ENCODE measurements around the gene ARHGAP20. TPM values are rescaled to one million over a fixed set of nuclear protein-coding genes. Genes with fewer than 3 reads are reported as not detected.

The ARHGAP20 gene
- total and polyA plus RNA-seq, 9 of the 15 experiments (the other 6 are each of a cell fraction or from before 2014, with no cell fraction given) = 0.07 TPM; not detected in 8

GRCh38 chr11:110761991-110762390 lies 49.8 kb upstream of the ARHGAP20 start:
- in situ Hi-C loops (cut with MboI) = no loop called here
- H3K79me2 ChIP-seq (ENCODE audit: control insufficient read depth, insufficient read depth, low read length) = no peaks in the 10 kb centered on the region
- H3K9me3 ChIP-seq (replicated peaks; ENCODE audit: control insufficient read depth, insufficient read depth, low read depth, low read length) = no peaks in the 10 kb centered on the region
- no peak for DNase-seq (ENCODE audit: extremely low read depth in 1 of 4, low spot score in 3 of 4)
- 7% methylated on average over 1 of the region's 1 CpG for WGBS (ENCODE audit: insufficient coverage, low coverage, missing lambda C conversion rate)
- no peaks in the 10 kb centered on the region for H3K36me3 ChIP-seq (ENCODE audit: control insufficient read depth, insufficient read depth, low read length)
- H2AFZ ChIP-seq (ENCODE audit: low read depth, low read length) = no peak overlapping the region
- no peak overlapping the region for H3K4me2 ChIP-seq (ENCODE audit: insufficient read depth, low read length)
- ChIA-PET POLR2A (no interaction called here), CTCF (ENCODE audit: low intra/inter-chr PET ratio) (no interaction called here)
- no peaks in the 10 kb centered on the region for H4K20me1 ChIP-seq (replicated peaks; ENCODE audit: control insufficient read depth, insufficient read depth, low read length)
- no peak for ATAC-seq
- H3K4me1 ChIP-seq (replicated peaks in 1 of 2; ENCODE audit: control insufficient read depth in 2 of 2, insufficient read depth in 2 of 2, low read length in 2 of 2) = no peaks in the 10 kb centered on the region
- no peak for FAIRE-seq
- intact Hi-C loops (cut with micrococcal nuclease) = no loop called here
- no peaks in the 10 kb centered on the region for H3K9me1 ChIP-seq (ENCODE audit: control insufficient read depth, insufficient read depth, low read length)
- no peak overlapping the region for H3K4me3 ChIP-seq
- no peaks in the 10 kb centered on the region for H3K27me3 ChIP-seq (ENCODE audit: control insufficient read depth in 2 of 2, insufficient read depth in 2 of 2, low read length in 2 of 2)
- TF ChIP-seq RFX1 (IDR thresholded peaks at IDR 0.05) (peak; percentile 73), MED1 (CRISPR knock-in tag; IDR thresholded peaks at IDR 0.05; ENCODE audit: borderline replicate concordance) (no peak), HIVEP1 (CRISPR knock-in tag; IDR thresholded peaks at IDR 0.05) (no peak), TEAD4 (IDR thresholded peaks at IDR 0.05; ENCODE audit: low read length) (no peak), TEAD4 (CRISPR knock-in tag; IDR thresholded peaks at IDR 0.05; ENCODE audit: borderline replicate concordance) (no peak), FIP1L1 (IDR thresholded peaks at IDR 0.05; ENCODE audit: low read depth, low read length, poor library complexity, severe bottlenecking) (no peak)
- TF ChIP-seq, protein P1, sequence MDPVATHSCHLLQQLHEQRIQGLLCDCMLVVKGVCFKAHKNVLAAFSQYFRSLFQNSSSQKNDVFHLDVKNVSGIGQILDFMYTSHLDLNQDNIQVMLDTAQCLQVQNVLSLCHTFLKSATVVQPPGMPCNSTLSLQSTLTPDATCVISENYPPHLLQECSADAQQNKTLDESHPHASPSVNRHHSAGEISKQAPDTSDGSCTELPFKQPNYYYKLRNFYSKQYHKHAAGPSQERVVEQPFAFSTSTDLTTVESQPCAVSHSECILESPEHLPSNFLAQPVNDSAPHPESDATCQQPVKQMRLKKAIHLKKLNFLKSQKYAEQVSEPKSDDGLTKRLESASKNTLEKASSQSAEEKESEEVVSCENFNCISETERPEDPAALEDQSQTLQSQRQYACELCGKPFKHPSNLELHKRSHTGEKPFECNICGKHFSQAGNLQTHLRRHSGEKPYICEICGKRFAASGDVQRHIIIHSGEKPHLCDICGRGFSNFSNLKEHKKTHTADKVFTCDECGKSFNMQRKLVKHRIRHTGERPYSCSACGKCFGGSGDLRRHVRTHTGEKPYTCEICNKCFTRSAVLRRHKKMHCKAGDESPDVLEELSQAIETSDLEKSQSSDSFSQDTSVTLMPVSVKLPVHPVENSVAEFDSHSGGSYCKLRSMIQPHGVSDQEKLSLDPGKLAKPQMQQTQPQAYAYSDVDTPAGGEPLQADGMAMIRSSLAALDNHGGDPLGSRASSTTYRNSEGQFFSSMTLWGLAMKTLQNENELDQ (CRISPR knock-in tag; IDR thresholded peaks at IDR 0.05; ENCODE audit: borderline replicate concordance) = no peak
- no peak overlapping the region for H3K9ac ChIP-seq (ENCODE audit: insufficient read depth in 1 of 2, low read depth in 2 of 2, low read length in 2 of 2)
- no peak overlapping the region for H3K27ac ChIP-seq (ENCODE audit: extremely low read depth, low read depth, low read length)
- BruUV-seq (replicated peaks) = no TSS peak
